LNCaP clone FGC (cell line): Measurements from ENCODE around the gene MRGPRE.

ENCODE experiments used
- DNase-seq: peaks from one replicate; pipeline ENCODE4 v3.0.0-alpha.2; 2011; ENCODE audit warnings: low read depth
- H3K4me3 ChIP-seq: 2 replicates; pipeline ENCODE4 v1.5.1; 2011; ENCODE audit warnings: mild to moderate bottlenecking, low read depth, low read length, control low read depth
- TF ChIP-seq, protein P1 (sequence below): IDR thresholded peaks from 2 replicates; pipeline ENCODE4 v1.5.1; 2012; ENCODE audit warnings: mild to moderate bottlenecking; ENCODE audit not compliant: control insufficient read depth, insufficient read depth; ENCODE audit errors: extremely low read depth

Gene MRGPRE

DNA sequence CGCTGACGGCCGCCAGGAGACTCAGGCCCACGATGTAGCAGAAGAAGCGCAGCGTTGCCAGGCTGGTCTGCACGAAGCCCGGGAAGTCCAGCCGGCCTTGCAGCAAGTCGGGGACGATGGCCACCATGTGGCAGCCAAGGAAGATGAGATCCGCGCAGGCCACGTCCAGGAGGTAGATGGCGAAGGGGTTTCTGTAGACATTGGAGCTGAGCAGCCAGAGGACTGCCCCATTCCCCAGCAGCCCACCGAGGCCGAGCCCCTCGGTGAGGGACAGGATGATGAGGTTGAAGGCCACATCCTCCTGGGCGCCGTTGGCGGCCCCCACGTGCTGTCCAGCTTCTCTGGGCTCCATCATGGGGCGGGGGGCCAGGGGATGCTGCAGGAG is 3.8 kb downstream of the MRGPRE start:
- no peak overlapping the region for H3K4me3 ChIP-seq
- DNase-seq, result no peak
- TF ChIP-seq, protein P1, sequence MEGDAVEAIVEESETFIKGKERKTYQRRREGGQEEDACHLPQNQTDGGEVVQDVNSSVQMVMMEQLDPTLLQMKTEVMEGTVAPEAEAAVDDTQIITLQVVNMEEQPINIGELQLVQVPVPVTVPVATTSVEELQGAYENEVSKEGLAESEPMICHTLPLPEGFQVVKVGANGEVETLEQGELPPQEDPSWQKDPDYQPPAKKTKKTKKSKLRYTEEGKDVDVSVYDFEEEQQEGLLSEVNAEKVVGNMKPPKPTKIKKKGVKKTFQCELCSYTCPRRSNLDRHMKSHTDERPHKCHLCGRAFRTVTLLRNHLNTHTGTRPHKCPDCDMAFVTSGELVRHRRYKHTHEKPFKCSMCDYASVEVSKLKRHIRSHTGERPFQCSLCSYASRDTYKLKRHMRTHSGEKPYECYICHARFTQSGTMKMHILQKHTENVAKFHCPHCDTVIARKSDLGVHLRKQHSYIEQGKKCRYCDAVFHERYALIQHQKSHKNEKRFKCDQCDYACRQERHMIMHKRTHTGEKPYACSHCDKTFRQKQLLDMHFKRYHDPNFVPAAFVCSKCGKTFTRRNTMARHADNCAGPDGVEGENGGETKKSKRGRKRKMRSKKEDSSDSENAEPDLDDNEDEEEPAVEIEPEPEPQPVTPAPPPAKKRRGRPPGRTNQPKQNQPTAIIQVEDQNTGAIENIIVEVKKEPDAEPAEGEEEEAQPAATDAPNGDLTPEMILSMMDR, result no peak

DNA sequence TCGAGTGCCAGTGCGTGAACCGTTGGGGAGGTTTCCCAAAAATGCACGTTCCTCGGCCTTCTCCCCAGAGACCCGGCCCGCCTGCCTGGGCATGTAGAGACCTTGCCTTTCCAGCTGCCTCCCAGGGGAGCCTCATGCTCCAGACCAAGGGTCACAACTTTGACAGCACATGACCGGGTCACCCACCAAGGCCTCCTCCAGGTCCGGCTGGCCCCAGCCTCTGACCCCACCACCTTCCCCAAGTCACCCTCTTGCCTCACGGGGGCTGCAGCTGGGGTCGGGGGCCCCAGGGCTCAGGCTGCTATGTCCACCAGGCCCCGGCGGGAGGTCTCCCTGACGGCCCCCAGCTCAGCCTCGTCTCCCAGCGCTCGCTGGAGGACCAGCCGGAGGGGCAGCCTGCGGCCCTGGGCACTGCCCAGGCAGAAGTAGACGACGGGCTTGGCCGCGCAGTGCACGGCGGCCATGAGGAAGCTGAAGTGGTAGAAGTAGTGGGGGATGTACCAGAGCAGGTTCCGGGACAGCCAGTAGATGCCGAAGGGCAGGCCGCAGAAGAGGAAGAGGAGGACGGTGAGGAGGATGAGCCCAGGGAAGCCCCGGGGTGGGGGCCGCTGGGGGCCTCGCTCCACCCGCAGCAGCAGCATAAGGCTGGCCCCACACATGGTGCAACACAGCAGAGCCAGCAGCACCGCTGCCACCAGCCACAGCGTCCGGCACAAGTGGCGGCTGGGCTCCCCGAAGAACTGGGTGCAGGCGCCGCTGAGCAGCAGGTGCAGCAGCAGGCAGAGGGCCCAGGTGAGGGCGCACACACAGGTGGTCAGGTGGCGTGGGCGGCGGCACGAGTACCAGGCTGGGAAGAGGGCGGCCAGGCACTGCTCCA is 4.4 kb downstream of the MRGPRE start:
- DNase-seq, result no peak
- H3K4me3 ChIP-seq, result no peak overlapping the region
- TF ChIP-seq, protein P1, result no peak

DNA sequence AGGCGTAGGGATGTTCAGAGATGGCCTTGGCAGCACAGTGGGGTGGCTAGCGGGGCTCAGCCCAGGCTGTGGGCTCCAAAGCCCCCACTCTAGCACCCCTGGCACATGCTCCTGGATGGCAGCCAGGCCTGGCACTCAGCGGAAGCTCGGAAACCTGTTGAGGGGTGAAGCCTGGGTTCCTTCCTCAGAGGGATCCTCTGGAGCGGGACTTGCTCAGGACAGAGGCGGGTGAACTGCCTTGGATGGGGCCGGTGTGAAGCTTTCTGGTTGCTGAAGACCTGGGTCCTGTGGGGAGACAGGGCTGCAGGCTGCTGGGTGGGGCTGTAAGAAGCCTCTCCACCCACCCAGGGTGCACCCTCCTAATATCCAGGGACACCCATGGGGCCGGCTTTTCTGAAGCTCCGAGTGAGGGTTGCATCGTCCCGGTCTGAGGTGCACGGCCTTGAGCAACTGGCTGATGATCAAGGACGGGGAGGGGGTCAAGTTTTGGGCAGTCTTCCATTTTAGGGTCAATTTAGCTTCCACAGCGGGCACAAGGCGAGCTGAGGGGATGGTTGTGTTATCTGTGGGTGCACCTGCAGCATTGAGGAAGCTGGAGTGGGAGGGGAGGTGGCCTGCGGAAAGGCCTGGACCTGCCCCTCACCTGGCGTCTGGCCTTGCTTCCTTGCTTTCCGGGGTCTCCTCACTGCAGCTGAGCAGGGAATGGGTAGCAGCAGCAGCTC is 5.2 kb downstream of the MRGPRE start:
- TF ChIP-seq, protein P1, result no peak
- no peak overlapping the region for H3K4me3 ChIP-seq
- no peak for DNase-seq

DNA sequence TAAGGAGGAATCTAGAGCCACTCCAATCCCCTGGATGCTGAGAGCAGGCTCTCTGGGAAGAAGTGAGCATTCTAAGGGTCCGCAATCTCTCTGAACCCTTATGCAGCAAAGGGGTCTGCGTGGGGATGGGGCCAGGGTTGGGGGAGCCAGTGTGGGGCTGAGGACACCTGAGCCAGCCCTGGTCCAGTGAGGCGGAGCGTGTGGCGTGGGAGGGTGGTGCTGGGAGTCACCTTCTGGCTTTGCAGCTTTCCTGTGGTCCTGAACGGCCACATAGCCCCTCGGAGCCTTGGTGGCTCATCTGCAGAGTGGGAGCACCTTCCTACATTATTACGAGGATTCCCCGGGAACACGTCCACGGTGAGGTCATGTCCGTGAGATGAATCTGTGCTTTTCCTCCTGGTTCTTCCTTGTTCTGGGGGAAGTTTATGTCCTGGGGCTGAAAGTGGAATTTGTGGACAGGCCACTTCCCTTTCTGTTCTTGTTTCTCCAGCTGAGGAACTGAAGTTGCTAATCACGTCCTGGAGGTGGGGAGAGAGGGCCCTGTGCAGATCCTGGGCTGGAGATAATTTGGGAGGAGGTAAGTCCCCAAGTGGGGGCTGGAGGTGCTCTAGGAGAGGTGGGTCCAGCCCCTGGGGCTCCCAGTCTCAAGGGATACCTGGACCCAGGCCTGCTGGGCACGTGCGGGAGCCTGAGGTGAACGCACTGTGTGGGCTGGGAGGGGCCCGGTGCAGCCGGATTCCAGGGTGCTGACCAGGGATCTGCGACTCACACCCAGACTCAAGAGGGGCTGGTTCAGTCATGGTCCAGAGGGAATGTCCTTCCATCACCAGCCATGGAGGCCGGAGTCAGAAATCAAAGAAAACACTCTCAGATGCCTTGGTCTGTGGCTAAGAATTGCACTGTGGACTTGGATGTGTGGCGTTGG is 6.1 kb downstream of the MRGPRE start:
- no peak for DNase-seq
- no peak overlapping the region for H3K4me3 ChIP-seq
- TF ChIP-seq, protein P1, result no peak

DNA sequence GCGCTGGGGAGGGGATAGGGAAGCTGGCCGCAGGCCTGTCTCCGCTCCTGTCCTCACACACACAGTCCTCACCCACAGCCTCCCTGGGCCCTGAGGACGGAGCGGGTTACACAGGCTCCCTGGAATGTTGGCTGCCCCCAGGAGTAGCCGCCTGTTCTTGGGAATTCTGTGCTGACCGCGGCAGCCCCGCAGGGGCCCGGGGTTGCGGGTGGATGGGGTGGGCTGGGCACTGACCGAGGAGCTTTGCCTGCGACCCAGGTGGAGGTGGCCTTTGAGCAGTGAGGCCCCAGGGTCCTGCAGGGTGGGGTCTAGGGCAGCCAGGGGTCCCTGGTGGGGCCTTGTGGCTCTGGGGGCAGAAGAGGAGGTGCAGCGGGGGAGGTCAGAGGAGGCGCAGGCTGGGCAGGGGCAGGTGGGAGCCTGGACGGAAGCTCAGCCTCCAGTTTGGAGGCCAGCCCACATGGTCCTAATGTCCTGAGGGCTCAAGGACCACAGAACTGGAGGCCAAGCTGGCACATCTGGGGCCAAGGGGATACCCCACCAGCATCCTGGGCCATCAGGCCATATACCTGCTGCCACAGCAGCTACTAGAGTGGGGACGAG is 7.0 kb downstream of the MRGPRE start:
- TF ChIP-seq, protein P1, result no peak
- no peak for DNase-seq
- H3K4me3 ChIP-seq, result no peak overlapping the region

DNA sequence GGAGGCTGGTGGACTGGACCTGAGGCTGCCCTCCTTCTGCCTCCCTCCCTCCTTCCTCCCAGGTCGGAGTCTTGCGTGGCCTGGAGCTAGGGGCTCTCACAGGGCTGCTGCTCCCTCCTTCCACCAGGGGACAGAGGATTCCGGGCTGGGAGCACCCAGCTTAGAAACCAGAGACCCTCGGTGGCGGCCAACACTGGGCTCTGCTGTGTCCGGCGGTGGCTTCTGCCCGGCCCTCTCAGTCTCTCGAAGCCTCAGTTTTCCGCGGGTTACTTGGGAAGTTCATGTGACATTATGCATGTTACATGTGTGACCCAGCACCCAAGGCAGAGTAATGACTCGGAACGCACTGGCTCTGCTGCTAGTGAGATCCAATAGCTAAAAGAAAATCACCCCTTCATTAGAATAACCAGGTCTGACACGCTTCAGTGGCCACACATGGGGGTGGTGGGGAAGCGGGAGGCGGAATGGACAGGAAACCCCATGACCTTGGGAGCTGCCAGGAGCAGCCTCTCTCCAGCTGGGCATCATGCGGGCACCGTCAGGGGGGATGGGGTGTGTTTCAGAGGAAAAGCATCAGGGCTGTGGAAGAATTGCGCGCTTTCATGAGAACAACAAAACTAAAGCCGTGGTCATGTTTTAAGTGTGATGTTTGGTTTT is 7.7 kb downstream of the MRGPRE start:
- no peak for DNase-seq
- TF ChIP-seq, protein P1, result no peak
- H3K4me3 ChIP-seq, result no peak overlapping the region
